Measurements from ENCODE around the gene BRAT1. TPM values are rescaled to one million over a fixed set of nuclear protein-coding genes. Genes with fewer than 3 reads are reported as not detected.

BRAT1 gene
- total and polyA plus RNA-seq, 8 donors: 16.3 to 119 (median 27.4) TPM

GRCh38 chr7:2582006-2582735 is 26.8 kb upstream of the BRAT1 start:
- no peak for TF ChIP-seq POLR2A (IDR thresholded peaks at IDR 0.05)
- no peak for TF ChIP-seq CTCF (IDR thresholded peaks at IDR 0.05)
- no peak for TF ChIP-seq EP300 (IDR thresholded peaks at IDR 0.05)
- no peak for TF ChIP-seq POLR2AphosphoS5 (IDR thresholded peaks at IDR 0.05)
- Histone ChIP-seq H3K27me3 (no peaks in the 10 kb centered on the region), H3K36me3 (peaks cover 33 to 79% (median 68%) of the 10 kb centered on the region in 4 donors), H3K9me3 (no peaks in the 10 kb centered on the region), H3K27ac (no peak overlapping the region), H3K4me1 (no peaks in the 10 kb centered on the region), H3K4me3 (no peak overlapping the region)
- WGBS, 5 donors: 80 to 90% (median 88%) methylated on average over 20 to 24 of the region's 24 CpGs
- intact Hi-C loops (cut with DNase I; ENCODE audit: low total_unique reads): no loop called here
- DNase-seq: no peak

- intact Hi-C loops (cut with DNase I; ENCODE audit: low total_unique reads): no loop called here
- no peak for DNase-seq
- Histone ChIP-seq H3K4me3 (no peak overlapping the region), H3K36me3 (peaks cover 23 to 77% (median 64%) of the 10 kb centered on the region in 4 donors), H3K27ac (no peak overlapping the region), H3K4me1 (no peaks in the 10 kb centered on the region), H3K9me3 (no peaks in the 10 kb centered on the region), H3K27me3 (no peaks in the 10 kb centered on the region)
- TF ChIP-seq CTCF (IDR thresholded peaks at IDR 0.05) (no peak), POLR2AphosphoS5 (IDR thresholded peaks at IDR 0.05) (no peak), EP300 (IDR thresholded peaks at IDR 0.05) (no peak), POLR2A (IDR thresholded peaks at IDR 0.05) (no peak)
- WGBS, 5 donors: 87 to 97% (median 93%) methylated on average over 10 to 11 of the region's 11 CpGs
Measured at GRCh38 chr7:2580636-2581035, 25.3 kb upstream of the BRAT1 start.

GRCh38 chr7:2577914-2578680 is 22.8 kb upstream of the BRAT1 start:
- Histone ChIP-seq H3K4me3 (no peak overlapping the region), H3K27ac (no peak overlapping the region), H3K4me1 (no peaks in the 10 kb centered on the region), H3K36me3 (peaks cover 17 to 79% (median 68%) of the 10 kb centered on the region in 4 donors), H3K9me3 (no peaks in the 10 kb centered on the region), H3K27me3 (no peaks in the 10 kb centered on the region)
- peak in 1 of 2 donors; percentile 0 for DNase-seq
- intact Hi-C loops (cut with DNase I; ENCODE audit: low total_unique reads): no loop called here
- WGBS, 5 donors: 95 to 98% (median 96%) methylated on average over 39 to 73 of the region's 73 CpGs
- TF ChIP-seq POLR2AphosphoS5 (IDR thresholded peaks at IDR 0.05) (no peak), POLR2A (IDR thresholded peaks at IDR 0.05) (no peak), EP300 (IDR thresholded peaks at IDR 0.05) (no peak), CTCF (IDR thresholded peaks at IDR 0.05) (no peak)

DNA sequence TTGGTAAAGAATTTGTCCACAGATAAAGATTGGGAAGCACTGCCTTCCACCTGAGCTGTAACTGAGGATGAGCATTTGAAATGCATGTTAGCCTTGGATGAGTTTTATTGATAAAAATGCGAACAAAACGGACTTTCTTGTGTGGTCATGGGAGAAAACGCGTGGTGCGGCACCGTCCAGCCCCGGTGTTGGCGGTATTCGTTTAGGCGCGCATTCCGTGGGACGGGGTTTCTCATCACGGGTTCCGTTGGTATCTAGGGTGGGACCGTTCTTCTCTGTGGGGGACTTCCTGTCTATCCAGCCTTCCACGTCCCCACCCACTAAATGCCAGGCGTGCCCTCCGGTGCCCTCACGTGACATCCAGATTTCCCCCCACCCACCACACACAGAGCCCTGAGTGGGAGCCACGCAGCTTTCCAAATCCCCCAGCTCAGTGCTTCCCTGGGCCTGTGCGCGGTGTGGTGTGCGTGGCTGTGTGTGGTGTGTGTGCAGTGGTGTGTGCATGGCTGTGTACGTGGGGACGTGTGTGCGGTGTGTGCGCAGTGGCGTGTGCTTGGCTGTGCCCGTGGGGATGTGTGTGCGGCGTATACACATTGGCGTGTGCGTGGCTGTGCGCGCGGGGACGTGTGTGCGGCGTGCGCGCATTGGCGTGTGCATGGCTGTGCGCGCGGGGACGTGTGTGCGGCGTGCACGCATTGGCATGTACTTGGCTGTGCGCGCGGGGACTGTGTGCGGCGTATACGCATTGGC is 21.6 kb upstream of the BRAT1 start:
- peak in 1 of 2 donors; percentile 0 for DNase-seq
- H3K27me3 ChIP-seq: no peaks in the 10 kb centered on the region
- no peaks in the 10 kb centered on the region for H3K9me3 ChIP-seq
- no peak overlapping the region for H3K4me3 ChIP-seq
- peaks cover 0 to 7% (median 3%) of the 10 kb centered on the region in 4 donors for H3K4me1 ChIP-seq
- peaks cover 17 to 75% (median 63%) of the 10 kb centered on the region in 4 donors for H3K36me3 ChIP-seq
- H3K27ac ChIP-seq: no peak overlapping the region
- WGBS, 5 donors: 91 to 92% (median 92%) methylated on average over 49 to 56 of the region's 56 CpGs
- intact Hi-C loops (cut with DNase I; ENCODE audit: low total_unique reads): no loop called here
- no peak for TF ChIP-seq POLR2AphosphoS5 (IDR thresholded peaks at IDR 0.05)
- TF ChIP-seq EP300 (IDR thresholded peaks at IDR 0.05): no peak
- TF ChIP-seq CTCF (IDR thresholded peaks at IDR 0.05): no peak
- no peak for TF ChIP-seq POLR2A (IDR thresholded peaks at IDR 0.05)
